Spleen (tissue), 7 donors: Measurements from ENCODE around the gene HMGXB4.

Source experiments
- POLR2A ChIP-seq, 3 donors: fragments of 450-650 bp; IDR thresholded peaks; one replicate each; pipeline ENCODE4 v1.5.1; 2017; ENCODE audit warnings: antibody characterized with exemption in 3 of 3, mild to moderate bottlenecking in 1 of 3
- TF ChIP-seq, protein P1 (sequence below), 11 experiments: fragments of 200-600 bp in 7 of 11; fragments of 450-650 bp in 4 of 11; sonication (generic) in 4 of 11; IDR thresholded peaks in 8 of 11; conservative IDR thresholded peaks in 3 of 11; 1 replicate in 7 of 11; 2 replicates in 4 of 11; pipeline versions ENCODE4 v1.4.0 to v1.8.0; 2016 to 2021; ENCODE audit warnings: antibody characterized with exemption in 11 of 11, inconsistent platforms in 4 of 11, mild to moderate bottlenecking in 1 of 11
- donor health status: DM: no; HTN: no; CAD: no; lungs with moderate emphysema.
- donor health status: DM: no; HTN: no; CAD: no.
- donor health status: DM: no; HTN: no; CAD: no.

- no peak for TF ChIP-seq POLR2A (IDR thresholded peaks at IDR 0.05)
- TF ChIP-seq, protein P1, sequence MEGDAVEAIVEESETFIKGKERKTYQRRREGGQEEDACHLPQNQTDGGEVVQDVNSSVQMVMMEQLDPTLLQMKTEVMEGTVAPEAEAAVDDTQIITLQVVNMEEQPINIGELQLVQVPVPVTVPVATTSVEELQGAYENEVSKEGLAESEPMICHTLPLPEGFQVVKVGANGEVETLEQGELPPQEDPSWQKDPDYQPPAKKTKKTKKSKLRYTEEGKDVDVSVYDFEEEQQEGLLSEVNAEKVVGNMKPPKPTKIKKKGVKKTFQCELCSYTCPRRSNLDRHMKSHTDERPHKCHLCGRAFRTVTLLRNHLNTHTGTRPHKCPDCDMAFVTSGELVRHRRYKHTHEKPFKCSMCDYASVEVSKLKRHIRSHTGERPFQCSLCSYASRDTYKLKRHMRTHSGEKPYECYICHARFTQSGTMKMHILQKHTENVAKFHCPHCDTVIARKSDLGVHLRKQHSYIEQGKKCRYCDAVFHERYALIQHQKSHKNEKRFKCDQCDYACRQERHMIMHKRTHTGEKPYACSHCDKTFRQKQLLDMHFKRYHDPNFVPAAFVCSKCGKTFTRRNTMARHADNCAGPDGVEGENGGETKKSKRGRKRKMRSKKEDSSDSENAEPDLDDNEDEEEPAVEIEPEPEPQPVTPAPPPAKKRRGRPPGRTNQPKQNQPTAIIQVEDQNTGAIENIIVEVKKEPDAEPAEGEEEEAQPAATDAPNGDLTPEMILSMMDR (IDR thresholded peaks at IDR 0.05 in 8 of 11, conservative IDR thresholded peaks at IDR 0.05 in 3 of 11), result no peak
Measured at GRCh38 chr22:35312198-35313059, 55.1 kb downstream of the HMGXB4 start.
